Gastrocnemius medialis (tissue), 4 donors: ENCODE measurements around the gene ARID1B.

Source experiments
- POLR2A ChIP-seq, 2 donors: fragments of 450-650 bp; IDR thresholded peaks; one replicate each; pipeline ENCODE4 v1.6.1; 2017; ENCODE audit warnings: antibody characterized with exemption in 2 of 2, mild to moderate bottlenecking in 2 of 2, moderate library complexity in 2 of 2
- TF ChIP-seq, protein P1 (sequence below), 5 experiments: fragments of 450-650 bp in 3 of 5; fragments of 200-600 bp in 2 of 5; sonication (generic) in 2 of 5; IDR thresholded peaks in 4 of 5; conservative IDR thresholded peaks in 1 of 5; 1 replicate in 4 of 5; 2 replicates in 1 of 5; pipeline ENCODE4 v1.5.1; 2016 to 2019; ENCODE audit warnings: antibody characterized with exemption in 5 of 5, mild to moderate bottlenecking in 3 of 5, moderate library complexity in 3 of 5

- TF ChIP-seq, protein P1, sequence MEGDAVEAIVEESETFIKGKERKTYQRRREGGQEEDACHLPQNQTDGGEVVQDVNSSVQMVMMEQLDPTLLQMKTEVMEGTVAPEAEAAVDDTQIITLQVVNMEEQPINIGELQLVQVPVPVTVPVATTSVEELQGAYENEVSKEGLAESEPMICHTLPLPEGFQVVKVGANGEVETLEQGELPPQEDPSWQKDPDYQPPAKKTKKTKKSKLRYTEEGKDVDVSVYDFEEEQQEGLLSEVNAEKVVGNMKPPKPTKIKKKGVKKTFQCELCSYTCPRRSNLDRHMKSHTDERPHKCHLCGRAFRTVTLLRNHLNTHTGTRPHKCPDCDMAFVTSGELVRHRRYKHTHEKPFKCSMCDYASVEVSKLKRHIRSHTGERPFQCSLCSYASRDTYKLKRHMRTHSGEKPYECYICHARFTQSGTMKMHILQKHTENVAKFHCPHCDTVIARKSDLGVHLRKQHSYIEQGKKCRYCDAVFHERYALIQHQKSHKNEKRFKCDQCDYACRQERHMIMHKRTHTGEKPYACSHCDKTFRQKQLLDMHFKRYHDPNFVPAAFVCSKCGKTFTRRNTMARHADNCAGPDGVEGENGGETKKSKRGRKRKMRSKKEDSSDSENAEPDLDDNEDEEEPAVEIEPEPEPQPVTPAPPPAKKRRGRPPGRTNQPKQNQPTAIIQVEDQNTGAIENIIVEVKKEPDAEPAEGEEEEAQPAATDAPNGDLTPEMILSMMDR (IDR thresholded peaks at IDR 0.05 in 4 of 5, conservative IDR thresholded peaks at IDR 0.05 in 1 of 5), result no peak
- no peak for TF ChIP-seq POLR2A (IDR thresholded peaks at IDR 0.05)
Measured at GRCh38 chr6:156771761-156772160, 5.4 kb upstream of the ARID1B start.
